ENCODE data around the gene CAPG. TPM values are rescaled to one million over a fixed set of nuclear protein-coding genes. Genes with fewer than 3 reads are reported as not detected.
A peak's percentile ranks its signal among the peaks of the same experiment; 100 is the strongest.

The CAPG gene
- total RNA-seq, 2 donors from 2014 or later: 51.6 to 90.3 TPM

GRCh38 chr2:85435220-85435958, 25.2 kb upstream of the CAPG start:
- H3K36me3 Mint-ChIP-seq (ENCODE audit: low read depth): no peaks in the 10 kb centered on the region
- ATAC-seq: no peak
- no peaks in the 10 kb centered on the region for H3K27me3 Mint-ChIP-seq
- H3K27ac Mint-ChIP-seq: no peak overlapping the region
- no peak overlapping the region for H3K4me3 Mint-ChIP-seq
- H3K4me1 Mint-ChIP-seq: peaks cover 13% of the 10 kb centered on the region
- no peak for DNase-seq
- no peaks in the 10 kb centered on the region for H3K9me3 ChIP-seq (ENCODE audit: control insufficient read depth, low read length, poor library complexity, severe bottlenecking)

GRCh38 chr2:85434696-85435095, 24.5 kb upstream of the CAPG start:
- Mint-ChIP-seq H3K36me3 (ENCODE audit: low read depth) (no peaks in the 10 kb centered on the region), H3K27ac (no peak overlapping the region), H3K4me1 (peaks cover 14% of the 10 kb centered on the region), H3K27me3 (no peaks in the 10 kb centered on the region), H3K4me3 (no peak overlapping the region)
- no peaks in the 10 kb centered on the region for H3K9me3 ChIP-seq (ENCODE audit: control insufficient read depth, low read length, poor library complexity, severe bottlenecking)
- DNase-seq: no peak
- no peak for ATAC-seq

- Mint-ChIP-seq H3K36me3 (ENCODE audit: low read depth) (no peaks in the 10 kb centered on the region), H3K4me3 (no peak overlapping the region), H3K27me3 (no peaks in the 10 kb centered on the region), H3K4me1 (peaks cover 17% of the 10 kb centered on the region), H3K27ac (no peak overlapping the region)
- ATAC-seq (no peak), DNase-seq (no peak)
- no peaks in the 10 kb centered on the region for H3K9me3 ChIP-seq (ENCODE audit: control insufficient read depth, low read length, poor library complexity, severe bottlenecking)
These were observed 23.4 kb upstream of the CAPG start for GRCh38 chr2:85433511-85434089.

GRCh38 chr2:85431570-85432205, 21.5 kb upstream of the CAPG start:
- H3K9me3 ChIP-seq (ENCODE audit: control insufficient read depth, low read length, poor library complexity, severe bottlenecking): no peaks in the 10 kb centered on the region
- Mint-ChIP-seq H3K36me3 (ENCODE audit: low read depth) (no peaks in the 10 kb centered on the region), H3K4me1 (peaks cover 5% of the 10 kb centered on the region), H3K4me3 (no peak overlapping the region), H3K27me3 (no peaks in the 10 kb centered on the region), H3K27ac (no peak overlapping the region)
- DNase-seq: no peak
- ATAC-seq: no peak

- Mint-ChIP-seq H3K4me1 (peaks cover 4% of the 10 kb centered on the region), H3K27ac (no peak overlapping the region), H3K4me3 (no peak overlapping the region), H3K36me3 (ENCODE audit: low read depth) (no peaks in the 10 kb centered on the region), H3K27me3 (no peaks in the 10 kb centered on the region)
- DNase-seq (no peak), ATAC-seq (no peak)
- no peaks in the 10 kb centered on the region for H3K9me3 ChIP-seq (ENCODE audit: control insufficient read depth, low read length, poor library complexity, severe bottlenecking)
These were observed 20.8 kb upstream of the CAPG start for GRCh38 chr2:85430752-85431569.

GRCh38 chr2:85429924-85430289, 19.7 kb upstream of the CAPG start:
- ATAC-seq: no peak
- Mint-ChIP-seq H3K4me1 (peaks cover 4% of the 10 kb centered on the region), H3K27me3 (no peaks in the 10 kb centered on the region), H3K4me3 (no peak overlapping the region), H3K27ac (no peak overlapping the region), H3K36me3 (ENCODE audit: low read depth) (no peaks in the 10 kb centered on the region)
- no peak for DNase-seq
- H3K9me3 ChIP-seq (ENCODE audit: control insufficient read depth, low read length, poor library complexity, severe bottlenecking): no peaks in the 10 kb centered on the region

- ATAC-seq (no peak), DNase-seq (no peak)
- Mint-ChIP-seq H3K4me3 (no peak overlapping the region), H3K4me1 (peaks cover 4% of the 10 kb centered on the region), H3K27ac (peak overlapping the region; percentile 29), H3K27me3 (no peaks in the 10 kb centered on the region), H3K36me3 (ENCODE audit: low read depth) (no peaks in the 10 kb centered on the region)
- no peaks in the 10 kb centered on the region for H3K9me3 ChIP-seq (ENCODE audit: control insufficient read depth, low read length, poor library complexity, severe bottlenecking)
These were observed 19.2 kb upstream of the CAPG start for GRCh38 chr2:85429213-85429923.

- DNase-seq (no peak), ATAC-seq (no peak)
- H3K4me3 Mint-ChIP-seq: no peak overlapping the region
- no peaks in the 10 kb centered on the region for H3K36me3 Mint-ChIP-seq (ENCODE audit: low read depth)
- no peaks in the 10 kb centered on the region for H3K27me3 Mint-ChIP-seq
- no peaks in the 10 kb centered on the region for H3K9me3 ChIP-seq (ENCODE audit: control insufficient read depth, low read length, poor library complexity, severe bottlenecking)
- peaks cover 6% of the 10 kb centered on the region for H3K4me1 Mint-ChIP-seq
- H3K27ac Mint-ChIP-seq: no peak overlapping the region
These were observed 18.2 kb upstream of the CAPG start for GRCh38 chr2:85428343-85428881.

- peaks cover 6% of the 10 kb centered on the region for H3K4me1 Mint-ChIP-seq
These were observed 17.2 kb upstream of the CAPG start for GRCh38 chr2:85427300-85427835.

GRCh38 chr2:85425588-85425987, 15.4 kb upstream of the CAPG start:
- Mint-ChIP-seq H3K4me1 (peaks cover 12% of the 10 kb centered on the region), H3K36me3 (ENCODE audit: low read depth) (no peaks in the 10 kb centered on the region), H3K27ac (no peak overlapping the region), H3K27me3 (no peaks in the 10 kb centered on the region), H3K4me3 (no peak overlapping the region)
- H3K9me3 ChIP-seq (ENCODE audit: control insufficient read depth, low read length, poor library complexity, severe bottlenecking): no peaks in the 10 kb centered on the region
- no peak for ATAC-seq
- no peak for DNase-seq

More at GRCh38 chr2:85427300-85427835, 17.2 kb upstream of the CAPG start:
- H3K27me3 Mint-ChIP-seq: no peaks in the 10 kb centered on the region
- ATAC-seq: no peak
- H3K4me3 Mint-ChIP-seq: no peak overlapping the region
- DNase-seq: no peak
- H3K27ac Mint-ChIP-seq: no peak overlapping the region
- no peaks in the 10 kb centered on the region for H3K9me3 ChIP-seq (ENCODE audit: control insufficient read depth, low read length, poor library complexity, severe bottlenecking)
- no peaks in the 10 kb centered on the region for H3K36me3 Mint-ChIP-seq (ENCODE audit: low read depth)

- ATAC-seq (no peak), DNase-seq (no peak)
- Mint-ChIP-seq H3K36me3 (ENCODE audit: low read depth) (no peaks in the 10 kb centered on the region), H3K27me3 (no peaks in the 10 kb centered on the region), H3K4me3 (no peak overlapping the region), H3K4me1 (peaks cover 20% of the 10 kb centered on the region), H3K27ac (no peak overlapping the region)
- H3K9me3 ChIP-seq (ENCODE audit: control insufficient read depth, low read length, poor library complexity, severe bottlenecking): no peaks in the 10 kb centered on the region
These were observed 13.4 kb upstream of the CAPG start for GRCh38 chr2:85423525-85423924.

GRCh38 chr2:85422072-85422457, 11.9 kb upstream of the CAPG start:
- Mint-ChIP-seq H3K4me1 (peaks cover 20% of the 10 kb centered on the region), H3K4me3 (no peak overlapping the region), H3K36me3 (ENCODE audit: low read depth) (no peaks in the 10 kb centered on the region), H3K27ac (peak overlapping the region; percentile 27), H3K27me3 (no peaks in the 10 kb centered on the region)
- no peaks in the 10 kb centered on the region for H3K9me3 ChIP-seq (ENCODE audit: control insufficient read depth, low read length, poor library complexity, severe bottlenecking)
- ATAC-seq: no peak
- DNase-seq: no peak

Measured in T-helper 17 cell (primary cell).